ENCODE results near the gene AK8.
A peak's percentile ranks its signal among the peaks of the same experiment; 100 is the strongest.
"Not testable (repeated sequence)": the region's sequence is repeated elsewhere in the genome, so short reads cannot be mapped to it uniquely, and the experiment has no call there.

AK8 gene

DNA sequence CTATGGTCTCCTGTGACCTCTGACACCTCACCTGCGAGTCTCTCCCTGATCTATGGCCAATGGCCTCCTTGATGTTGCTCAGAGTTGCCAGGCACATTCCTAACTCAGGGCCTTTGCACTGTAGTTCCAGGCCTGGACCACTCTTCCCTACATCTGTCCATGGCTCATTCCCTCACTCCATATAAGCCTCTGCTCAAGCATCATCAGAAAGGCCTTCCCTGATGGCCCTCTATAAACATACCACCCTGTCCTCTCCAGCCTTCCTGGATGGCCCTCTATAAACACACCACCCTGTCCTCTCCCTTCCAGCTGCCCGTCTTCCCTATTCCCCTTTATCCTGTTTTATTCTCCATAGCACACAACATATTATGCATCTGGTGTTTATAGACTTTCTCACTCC lies 105.0 kb downstream of the AK8 start:
- no peak for DNase-seq

DNA sequence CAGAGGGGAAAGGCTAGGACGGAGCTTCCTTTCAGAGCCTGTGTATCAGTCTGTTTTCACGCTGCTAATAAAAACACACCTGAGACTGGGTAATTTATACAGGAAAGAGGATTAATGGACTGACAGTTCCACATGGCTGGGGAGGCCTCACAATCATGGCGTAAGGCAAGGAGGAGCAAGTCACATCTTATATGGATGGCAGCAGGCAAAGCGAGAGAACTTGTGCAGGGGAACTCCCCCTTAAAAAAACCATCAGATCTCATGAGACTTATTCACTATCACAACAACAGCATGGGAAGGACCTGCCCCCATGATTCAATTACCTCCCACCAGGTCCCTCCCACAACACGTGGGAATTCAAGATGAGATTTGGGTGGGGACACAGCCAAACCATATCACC lies 106.3 kb downstream of the AK8 start:
- not testable (repeated sequence) for DNase-seq

- DNase-seq, result no peak
Measured at GRCh38 chr9:132770770-132771310, 107.2 kb downstream of the AK8 start.

DNA sequence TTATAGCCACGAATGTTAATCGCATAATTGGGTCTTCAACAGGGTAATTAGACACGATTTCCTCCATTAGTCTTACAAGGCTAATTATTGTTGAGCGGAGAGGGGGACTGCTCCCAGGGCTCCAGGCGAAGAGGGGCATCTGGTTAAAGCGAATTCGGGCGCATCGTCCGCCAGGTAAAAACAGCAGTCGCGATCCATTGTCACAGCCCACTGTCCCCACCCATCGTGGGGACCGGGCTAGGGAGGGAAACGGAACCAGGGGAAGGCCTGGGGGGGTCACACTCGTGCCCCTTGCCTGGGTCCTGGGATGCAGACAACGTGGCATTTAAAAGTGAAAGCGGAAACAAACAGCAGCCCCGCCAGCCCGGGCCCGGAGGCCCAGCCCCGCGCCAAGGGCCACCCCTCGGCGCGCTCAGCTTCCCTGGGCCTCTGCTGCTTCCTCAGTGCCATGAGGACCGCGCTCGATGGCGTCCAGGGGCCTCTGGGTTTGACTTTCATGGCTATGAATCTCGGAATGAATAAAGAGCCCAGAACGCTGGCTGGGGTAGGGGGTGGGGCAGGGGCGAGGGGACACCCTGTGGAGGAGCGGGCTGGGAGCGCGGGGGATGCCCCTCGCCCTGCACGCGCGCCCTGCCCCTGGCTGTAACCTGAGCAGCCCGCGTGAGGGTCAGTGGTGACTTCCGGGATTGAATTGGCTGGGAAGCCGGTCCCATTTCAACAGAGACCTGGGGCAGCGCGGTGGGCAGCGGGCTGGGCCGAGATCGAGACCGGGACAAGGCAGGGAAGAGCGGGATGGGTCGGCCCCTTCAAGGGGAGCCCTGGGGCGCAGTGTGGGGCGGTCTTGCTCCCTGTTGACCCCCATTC lies 107.9 kb downstream of the AK8 start:
- peak; percentile 81 for DNase-seq

DNA sequence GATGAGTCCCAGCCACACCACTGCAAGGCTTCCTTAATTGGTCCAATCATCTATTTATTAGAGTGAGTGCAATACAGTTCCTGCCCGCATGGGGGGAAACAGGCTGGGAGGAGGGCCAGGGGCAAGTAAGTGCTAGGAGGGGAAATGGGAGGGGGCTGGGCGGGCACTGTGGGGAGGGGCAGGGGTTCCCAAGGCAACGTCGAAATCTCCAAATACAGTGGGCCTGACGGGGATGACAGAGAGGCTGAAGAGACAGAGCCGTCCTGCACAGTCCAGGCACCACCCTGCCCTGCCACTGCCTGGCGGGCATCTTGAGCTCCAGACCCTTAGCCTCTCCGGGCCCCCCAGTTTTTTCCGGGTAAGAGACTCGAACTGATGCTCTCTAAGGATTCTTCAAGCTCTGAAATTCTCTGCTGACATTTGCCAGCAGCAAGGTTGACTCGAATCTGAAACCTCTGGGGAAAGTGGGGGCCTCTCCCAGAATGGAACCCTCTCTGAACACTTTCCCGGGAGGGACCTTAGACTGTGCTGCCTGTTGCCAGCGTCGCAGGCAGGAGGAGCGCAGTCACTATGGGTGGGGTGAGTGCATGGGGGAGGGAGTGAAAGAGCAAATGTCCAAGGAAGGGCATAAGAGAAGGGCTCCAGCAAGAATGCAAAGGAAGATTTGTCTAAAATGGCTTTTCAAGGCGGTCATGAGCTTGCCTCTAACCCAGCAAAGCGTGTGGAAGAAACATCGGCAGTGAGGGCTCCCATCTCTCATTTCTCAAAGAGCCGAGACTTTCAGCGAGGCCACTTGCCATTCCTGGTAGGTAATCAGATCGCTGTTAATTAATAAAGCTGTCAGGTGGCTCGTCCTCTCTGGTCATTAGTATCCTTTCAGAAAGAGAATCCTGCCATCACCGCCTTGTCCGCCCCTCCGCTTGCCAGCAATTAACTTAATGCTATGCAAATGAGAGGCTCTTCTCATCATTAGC lies 108.9 kb downstream of the AK8 start:
- peak; percentile 70 for DNase-seq

- no peak for DNase-seq
Measured at GRCh38 chr9:132763574-132763973, 114.5 kb downstream of the AK8 start.

DNA sequence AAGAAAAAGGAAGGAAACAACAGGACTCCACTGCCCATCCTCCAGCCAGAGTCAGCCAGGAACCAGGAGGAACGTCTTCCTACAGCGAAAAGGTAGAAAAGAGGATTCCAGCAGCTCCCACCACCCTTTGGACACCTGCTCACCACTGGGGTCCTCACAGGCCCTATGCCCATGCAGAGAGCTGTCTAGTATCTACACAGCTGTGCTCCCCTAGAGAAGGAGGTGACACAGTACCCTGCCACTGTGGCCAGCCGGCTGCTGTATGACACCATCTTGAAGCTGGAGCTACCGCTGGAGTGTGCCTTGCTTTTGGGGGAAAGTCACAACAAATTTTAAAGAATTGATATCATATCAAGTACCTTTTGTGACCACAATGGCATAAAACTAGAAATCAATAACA lies 115.2 kb downstream of the AK8 start:
- no peak for DNase-seq

DNA sequence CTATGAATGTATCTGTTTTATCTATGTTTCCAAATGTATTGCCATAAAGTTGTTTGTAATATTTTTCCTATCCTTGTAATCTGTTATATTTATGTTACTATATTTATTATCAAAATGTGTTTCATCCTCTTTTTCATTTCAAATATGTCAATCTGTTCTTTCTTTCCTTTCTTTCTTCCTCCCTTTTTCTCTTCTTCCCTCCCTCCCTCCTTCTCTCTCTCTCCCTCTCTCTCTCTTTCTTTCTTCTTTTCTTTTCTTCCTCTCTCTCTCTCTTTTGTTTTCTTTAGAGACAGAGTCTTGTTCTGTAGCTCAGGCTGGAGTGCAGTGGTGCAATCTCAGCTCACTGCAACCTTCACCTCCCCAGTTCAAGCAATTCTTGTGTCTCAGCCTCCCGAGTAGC lies 116.5 kb downstream of the AK8 start:
- no peak for DNase-seq

DNA sequence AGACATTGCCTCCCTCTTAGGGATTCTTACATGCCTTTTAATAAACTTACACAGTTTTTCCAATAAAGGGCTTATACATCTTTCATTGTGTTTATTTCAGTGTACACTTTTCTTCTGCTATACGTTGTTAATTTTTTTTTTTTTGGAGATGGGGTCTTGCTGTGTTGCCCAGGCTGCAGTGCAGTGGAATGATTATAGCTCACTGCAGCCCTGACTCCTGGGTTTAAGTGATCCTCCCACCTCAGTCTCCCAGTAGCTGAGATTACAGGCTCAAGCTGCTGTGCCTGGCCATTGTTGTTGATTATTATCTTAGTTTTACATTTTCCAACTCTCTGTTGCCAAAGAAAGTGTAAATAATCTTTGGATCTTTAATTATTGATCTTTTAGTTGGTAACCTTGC lies 118.0 kb downstream of the AK8 start:
- DNase-seq, result no peak

GRCh38 chr9:132757016-132757415 lies 121.1 kb downstream of the AK8 start:
- DNase-seq, result no peak

GRCh38 chr9:132756214-132756845 lies 121.8 kb downstream of the AK8 start:
- DNase-seq, result no peak

GRCh38 chr9:132755096-132755495 lies 123.0 kb downstream of the AK8 start:
- no peak for DNase-seq

DNA sequence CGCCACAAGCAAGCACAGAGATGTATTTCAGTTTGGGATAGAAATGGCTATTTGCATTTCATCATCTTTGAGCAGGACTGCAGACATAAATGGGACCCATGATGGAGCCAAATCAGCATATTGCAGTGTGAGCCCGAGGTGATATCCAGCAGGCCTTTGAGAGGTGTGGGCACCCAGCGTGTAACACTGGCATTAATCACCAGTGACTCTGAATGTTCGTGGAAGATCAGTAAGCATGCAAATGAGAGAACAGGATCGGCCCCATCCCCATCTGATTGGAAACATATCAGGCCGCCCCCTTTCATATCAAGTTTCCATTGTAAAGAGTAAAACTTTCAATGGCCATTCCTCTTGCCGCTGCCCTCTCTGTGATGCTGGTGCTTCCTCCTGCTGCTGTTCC lies 123.8 kb downstream of the AK8 start:
- no peak for DNase-seq

DNA sequence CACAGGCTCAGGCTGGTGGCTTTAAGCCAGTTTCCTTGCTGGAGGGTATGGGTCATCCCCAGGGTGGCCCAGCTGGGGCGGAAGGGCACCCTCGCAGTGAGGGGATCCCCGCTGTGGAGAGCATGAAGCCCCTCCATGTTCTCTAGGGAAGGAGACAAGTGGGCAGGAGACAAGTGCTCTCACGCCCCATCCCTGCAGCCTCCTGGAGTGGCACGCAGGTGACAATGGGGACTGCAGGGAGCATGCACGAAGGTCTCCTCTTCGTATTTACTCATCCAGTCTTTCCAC lies 124.5 kb downstream of the AK8 start:
- no peak for DNase-seq

- no peak for DNase-seq
Measured at GRCh38 chr9:132752877-132753592, 125.0 kb downstream of the AK8 start.

GRCh38 chr9:132750668-132751067 lies 127.4 kb downstream of the AK8 start:
- DNase-seq, result no peak

DNA sequence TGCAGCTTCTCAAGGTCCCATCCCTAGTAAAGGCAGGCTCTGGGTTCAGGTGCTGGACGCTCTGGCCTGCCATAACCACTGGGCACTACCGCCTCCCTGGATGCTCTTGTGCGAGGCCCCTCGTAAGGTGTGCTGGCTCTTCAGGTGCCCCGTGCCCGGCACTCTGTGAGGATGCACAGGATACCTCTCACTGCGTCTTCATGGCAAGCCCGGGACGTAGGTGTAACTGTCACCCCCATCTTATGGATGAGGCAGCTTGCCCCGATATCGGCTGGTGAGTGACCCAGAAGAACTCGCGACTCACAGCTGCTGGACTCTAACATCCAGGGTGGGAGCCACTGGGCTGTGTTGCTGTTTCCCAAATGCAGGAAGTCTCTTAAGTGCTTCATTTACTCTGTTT lies 128.8 kb downstream of the AK8 start:
- no peak for DNase-seq

DNA sequence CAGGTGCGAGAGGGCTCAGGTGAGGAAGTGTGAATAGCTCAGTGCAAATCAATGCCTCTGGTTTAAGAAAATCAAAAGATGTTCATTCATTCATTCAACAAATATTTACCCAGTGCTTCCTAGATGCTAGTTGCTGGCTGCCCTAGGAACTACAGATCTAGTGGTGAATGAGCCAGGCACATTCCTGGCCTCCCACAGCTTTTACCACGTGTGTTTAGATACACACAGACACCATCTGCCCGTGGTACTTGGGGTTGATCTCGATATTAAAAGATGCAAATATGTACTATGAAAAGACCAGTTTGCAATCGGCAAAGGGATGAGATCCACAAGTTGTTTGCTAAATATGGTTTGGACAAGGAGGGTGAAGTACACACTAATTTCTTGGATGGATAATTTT lies 129.6 kb downstream of the AK8 start:
- no peak for DNase-seq

- DNase-seq, result peak; percentile 35
Measured at GRCh38 chr9:132745756-132746709, 132.1 kb downstream of the AK8 start.

DNA sequence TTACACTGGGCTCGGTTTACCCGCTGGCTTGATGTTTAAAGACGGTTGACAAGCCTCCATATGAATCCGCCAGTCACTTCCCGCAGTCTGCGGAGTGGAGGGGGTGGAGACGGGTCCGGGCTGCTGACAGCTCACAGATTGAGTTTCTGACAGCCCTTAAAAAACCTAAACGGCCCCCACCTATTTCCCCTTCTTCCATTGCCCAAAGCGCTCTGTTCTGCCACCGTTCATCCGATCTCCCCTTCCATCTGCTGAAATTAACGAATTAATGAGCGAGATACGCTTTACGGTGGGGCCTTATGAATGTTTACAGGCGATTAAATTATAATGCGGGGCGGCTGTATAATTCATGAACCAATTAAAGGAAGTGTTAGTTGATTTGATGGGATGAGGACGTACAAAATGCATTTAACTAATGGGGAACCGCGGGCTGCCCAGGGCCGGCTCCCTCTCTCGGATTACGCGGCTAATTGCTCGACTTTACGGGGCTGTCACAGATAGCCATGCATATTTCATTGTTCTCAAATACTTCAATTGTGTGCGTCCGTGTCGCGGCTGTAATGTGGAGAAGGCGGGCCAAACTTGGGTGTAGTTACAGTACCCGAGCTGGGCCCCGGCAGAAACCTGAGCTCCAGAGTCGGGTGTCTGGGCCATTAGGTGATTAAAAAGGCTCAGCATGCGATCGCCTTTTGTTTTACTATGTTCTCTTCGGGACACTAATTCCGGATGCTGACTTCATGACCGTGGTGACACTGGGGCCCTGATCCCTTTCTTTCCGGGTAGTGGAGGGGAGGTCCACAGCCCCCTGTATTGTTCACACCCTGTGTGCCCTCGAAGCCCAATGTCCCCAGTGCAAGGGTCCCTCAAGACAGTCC lies 133.0 kb downstream of the AK8 start:
- peak; percentile 59 for DNase-seq
